Choroid plexus epithelial cell (primary cell): ENCODE data around the gene KLHL14.

Experiments
- DNase-seq: peaks from one replicate; pipeline ENCODE4 v3.0.0-alpha.2; 2010; ENCODE audit warnings: low read depth
- H3K4me3 ChIP-seq: 2 replicates; pipeline ENCODE4 v1.5.1; 2011; ENCODE audit warnings: low read depth, mild to moderate bottlenecking, control low read depth, low read length, moderate library complexity
- CTCF ChIP-seq: conservative IDR thresholded peaks from 2 replicates; pipeline ENCODE4 v1.5.1; 2011; ENCODE audit warnings: low read depth, mild to moderate bottlenecking, control low read depth, inconsistent platforms, low read length, moderate library complexity

The KLHL14 gene

GRCh38 chr18:32749809-32750208, 23.0 kb downstream of the KLHL14 start:
- TF ChIP-seq CTCF = no peak
- H3K4me3 ChIP-seq = no peak overlapping the region
- no peak for DNase-seq

DNA sequence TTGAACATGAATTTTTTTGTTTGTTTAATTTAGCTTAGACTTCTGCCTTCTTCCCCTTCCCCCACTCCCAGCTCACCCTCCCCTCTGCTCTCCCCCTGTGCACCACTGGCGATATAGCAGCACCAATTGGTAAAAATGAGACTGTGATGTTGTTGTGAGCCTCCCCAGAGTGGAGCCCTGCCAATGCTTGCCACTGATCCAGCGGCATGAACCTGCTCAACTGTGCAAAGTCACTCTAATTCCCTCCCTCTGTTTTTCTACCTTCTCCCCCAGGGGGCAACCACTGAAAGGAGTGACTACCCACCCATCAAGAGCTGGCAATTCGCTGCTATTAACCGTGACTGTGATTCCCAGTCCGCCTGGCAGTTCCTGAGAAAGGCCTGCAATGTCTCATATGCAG, 30.2 kb downstream of the KLHL14 start:
- H3K4me3 ChIP-seq = no peak overlapping the region
- DNase-seq = no peak
- no peak for TF ChIP-seq CTCF

GRCh38 chr18:32735781-32736180, 37.0 kb downstream of the KLHL14 start:
- TF ChIP-seq CTCF = no peak
- DNase-seq = peak; percentile 62
- H3K4me3 ChIP-seq = no peak overlapping the region

- TF ChIP-seq CTCF = no peak
- no peak overlapping the region for H3K4me3 ChIP-seq
- DNase-seq = no peak
Measured at GRCh38 chr18:32734442-32734841, 38.4 kb downstream of the KLHL14 start.

GRCh38 chr18:32732165-32732564, 40.7 kb downstream of the KLHL14 start:
- no peak overlapping the region for H3K4me3 ChIP-seq
- no peak for TF ChIP-seq CTCF
- DNase-seq = no peak

DNA sequence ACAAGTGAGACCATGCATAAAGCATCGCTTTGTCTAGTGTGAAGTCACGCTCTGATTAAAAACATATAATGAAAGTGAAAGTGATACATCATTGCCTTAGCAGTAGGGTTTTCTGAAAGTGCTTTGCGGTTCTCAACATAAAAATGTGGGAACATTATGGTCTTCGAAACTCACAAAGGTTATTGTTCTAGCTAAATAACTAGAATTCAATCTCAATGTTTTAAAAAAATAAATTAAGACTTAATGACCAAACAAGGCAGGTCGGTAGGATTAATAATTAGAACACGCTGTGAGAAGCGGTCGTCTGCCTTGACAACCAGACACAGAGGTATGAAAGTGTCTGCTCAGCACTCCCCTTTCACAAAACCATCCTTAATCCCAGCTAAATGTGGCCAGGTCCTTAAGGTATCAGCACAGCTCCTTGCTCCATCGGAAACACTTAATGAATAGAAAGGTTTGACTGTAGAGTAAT, 42.2 kb downstream of the KLHL14 start:
- peak overlapping the region; percentile 52 for H3K4me3 ChIP-seq
- no peak for TF ChIP-seq CTCF
- peak; percentile 32 for DNase-seq

GRCh38 chr18:32730068-32730467, 42.8 kb downstream of the KLHL14 start:
- no peak for DNase-seq
- no peak for TF ChIP-seq CTCF
- H3K4me3 ChIP-seq = peak overlapping the region; percentile 52
